Fibroblast of villous mesenchyme (primary cell): Measurements from ENCODE around the gene DUSP10. TPM values are rescaled to one million over a fixed set of nuclear protein-coding genes. Genes with fewer than 3 reads are reported as not detected.

Experiments used
- DNase-seq: peaks from one replicate; pipeline ENCODE4 v3.0.0-alpha.2; 2010; ENCODE audit warnings: low read depth
- H3K4me3 ChIP-seq: 2 replicates; pipeline ENCODE4 v1.5.1; 2011; ENCODE audit warnings: low read depth, mild to moderate bottlenecking, low read length
- CTCF ChIP-seq: IDR thresholded peaks from 2 replicates; pipeline ENCODE4 v1.5.1; 2012; ENCODE audit warnings: low read depth, mild to moderate bottlenecking, low read length; ENCODE audit not compliant: insufficient read depth
- total RNA-seq: library from RNA; depleted of rRNA; stranded (reverse); fragments of >200 nt; gene quantifications from 2 replicates; pipeline ENCODE4 v1.2.3, GENCODE V29; 2012

DUSP10 gene
- total RNA-seq, 1 donor, result 35.8 TPM

DNA sequence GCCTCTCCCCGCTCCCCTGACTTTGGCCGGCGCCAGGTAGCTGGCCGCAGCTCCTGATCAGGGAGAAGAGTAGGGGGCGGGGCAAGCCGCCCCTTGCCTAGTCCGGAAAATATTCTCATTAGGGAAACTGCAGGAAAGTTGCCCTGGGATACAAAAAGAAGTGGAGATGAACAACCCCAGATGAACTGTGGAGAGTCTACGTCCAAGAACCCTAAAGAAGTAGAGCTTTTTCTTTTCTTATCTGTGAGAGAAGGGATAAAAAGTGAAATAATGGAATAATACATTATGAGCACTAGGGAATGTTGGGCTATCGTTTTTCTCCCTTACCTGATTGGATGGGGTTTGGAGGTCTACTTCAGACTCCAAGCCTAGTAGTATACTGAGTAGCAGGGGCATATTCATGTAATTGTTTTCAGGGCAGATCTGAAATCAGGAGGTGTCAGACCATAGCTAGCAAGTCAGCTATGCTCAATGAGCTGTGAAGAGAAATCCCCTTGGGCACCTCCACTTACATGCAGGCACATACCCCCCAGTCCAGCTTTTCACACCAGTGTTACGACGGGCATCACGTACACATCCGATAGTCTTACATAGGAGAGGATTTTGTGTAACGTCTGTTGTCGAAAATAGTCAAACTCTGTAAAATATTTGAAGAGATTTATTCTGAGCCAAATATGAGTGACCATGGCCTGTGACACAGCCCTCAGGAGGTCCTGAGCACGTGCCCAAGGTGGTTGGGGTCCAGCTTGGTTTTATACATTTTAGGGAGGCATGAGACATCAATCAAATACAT is 1.7 kb upstream of the DUSP10 start:
- peak; percentile 47 for DNase-seq
- no peak for TF ChIP-seq CTCF
- peak overlapping the region; percentile 62 for H3K4me3 ChIP-seq

- TF ChIP-seq CTCF, result peak; percentile 21
- peak overlapping the region; percentile 62 for H3K4me3 ChIP-seq
- DNase-seq, result peak; percentile 80
Observed at GRCh38 chr1:221742555-221743415, 896 bp upstream of the DUSP10 start.

DNA sequence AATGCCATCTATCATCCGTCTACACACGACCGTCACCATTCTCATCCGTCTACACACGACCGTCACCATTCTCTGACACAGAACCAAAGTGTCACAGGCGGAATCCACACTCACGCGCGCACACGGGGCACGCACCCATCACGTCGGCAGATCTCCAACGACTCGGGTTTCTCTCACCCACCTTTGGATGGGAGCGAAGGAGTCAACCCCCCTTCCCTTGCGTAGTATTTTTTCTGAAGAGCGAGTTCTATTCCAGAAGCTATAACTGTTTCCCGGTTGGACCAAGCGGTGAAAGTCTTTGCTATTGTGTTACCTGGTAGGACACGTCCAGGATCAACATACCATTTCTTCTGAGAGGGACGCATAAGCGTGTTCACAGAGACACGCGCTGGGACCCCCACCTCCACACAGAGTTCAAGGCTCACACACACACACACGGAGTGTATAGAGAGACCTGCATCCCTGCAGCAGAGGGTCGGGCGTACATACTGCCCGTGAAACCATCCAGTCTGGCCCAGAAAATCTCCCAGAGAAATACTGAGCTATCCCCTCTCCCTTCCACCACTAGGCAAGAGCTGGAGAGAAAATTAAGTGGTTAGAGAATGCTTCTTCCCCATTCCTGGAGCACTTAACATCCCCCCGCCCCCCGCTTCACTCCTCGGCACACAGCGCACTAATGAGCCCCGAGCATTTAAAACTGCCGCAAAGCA is 741 bp downstream of the DUSP10 start:
- H3K4me3 ChIP-seq, result peak overlapping the region; percentile 95

GRCh38 chr1:221740369-221740992 is 1.4 kb downstream of the DUSP10 start:
- DNase-seq, result no peak
- no peak for TF ChIP-seq CTCF
- peak overlapping the region; percentile 95 for H3K4me3 ChIP-seq

More for the DNA sequence above, 741 bp downstream of the DUSP10 start:
- peak; percentile 57 for DNase-seq
- TF ChIP-seq CTCF, result no peak

DNA sequence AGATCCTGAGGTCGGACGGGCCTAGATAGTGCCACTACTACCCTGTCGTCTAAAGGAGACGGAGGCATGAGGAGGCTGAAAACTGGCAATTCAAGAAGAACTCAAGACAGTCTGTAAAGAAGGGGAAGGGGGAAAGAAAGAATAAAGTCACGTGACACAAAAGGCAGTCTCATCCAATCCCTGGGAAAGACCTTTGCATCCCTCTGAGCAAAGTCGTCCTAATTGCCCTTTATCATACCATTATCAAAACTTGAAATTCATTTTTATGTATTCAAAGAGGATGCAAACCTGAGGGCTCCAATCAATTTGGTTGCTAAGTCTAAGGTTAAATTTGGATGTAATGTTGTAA is 2.2 kb downstream of the DUSP10 start:
- no peak for DNase-seq
- H3K4me3 ChIP-seq, result peak overlapping the region; percentile 95
- no peak for TF ChIP-seq CTCF

DNA sequence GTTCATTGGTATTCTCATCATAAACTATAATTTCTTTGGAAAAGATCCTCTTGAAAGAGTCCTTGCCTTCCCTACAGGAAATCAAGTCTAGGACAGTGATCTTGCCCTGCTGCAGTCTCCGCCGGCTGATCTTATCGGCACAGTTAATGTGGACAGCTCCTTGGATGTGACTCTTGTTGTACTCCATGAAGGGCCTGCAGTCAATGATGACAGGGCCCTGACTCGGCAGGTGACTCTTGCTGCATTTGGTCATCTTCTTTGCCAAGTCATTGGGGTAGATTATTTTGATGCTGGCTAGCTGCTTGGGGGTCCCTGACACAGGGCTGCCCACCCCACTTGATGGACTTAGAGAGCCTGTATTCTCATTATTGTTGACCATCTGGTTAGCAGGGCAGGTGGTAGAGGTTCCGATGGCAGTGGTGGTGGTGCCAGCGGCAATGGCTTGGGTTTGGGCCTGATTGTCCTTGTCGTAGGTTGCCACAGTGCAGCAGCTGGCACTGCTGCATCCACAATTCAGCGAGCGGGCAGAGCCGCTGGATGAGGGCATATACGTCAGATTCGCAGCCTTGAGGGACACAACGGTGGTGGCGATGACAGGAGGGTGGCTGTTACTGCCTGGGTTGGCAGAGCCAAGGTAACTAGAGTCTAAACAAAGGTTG is 2.7 kb downstream of the DUSP10 start:
- H3K4me3 ChIP-seq, result peak overlapping the region; percentile 95
- TF ChIP-seq CTCF, result no peak
- no peak for DNase-seq
